Kidney glomerular epithelial cell (primary cell): Measurements from ENCODE around the gene IRGC.

Source experiments
- DNase-seq: peaks from one replicate; lab custom pipeline; 2025; lab: John Stamatoyannopoulos, UW

The IRGC gene

DNA sequence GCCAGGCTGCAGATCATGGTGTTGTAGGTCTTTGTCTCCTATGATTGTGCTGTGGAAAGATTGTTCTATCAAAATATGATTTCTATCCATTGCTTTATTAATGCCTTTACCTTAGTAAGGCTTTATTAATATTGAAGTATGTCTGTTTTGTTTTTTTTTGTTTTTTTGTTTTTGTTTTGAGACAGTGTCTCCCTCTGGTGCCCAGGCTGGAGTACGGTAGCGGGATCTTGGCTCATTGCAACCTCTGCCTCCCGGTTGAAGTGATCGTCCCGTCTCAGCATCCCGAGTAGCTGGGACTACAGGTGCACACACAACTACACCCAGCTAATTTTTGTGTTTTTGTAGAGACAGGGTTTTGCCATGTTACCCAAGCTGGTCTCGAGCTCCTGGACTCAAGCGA lies 7.7 kb downstream of the IRGC start:
- no peak for DNase-seq

DNA sequence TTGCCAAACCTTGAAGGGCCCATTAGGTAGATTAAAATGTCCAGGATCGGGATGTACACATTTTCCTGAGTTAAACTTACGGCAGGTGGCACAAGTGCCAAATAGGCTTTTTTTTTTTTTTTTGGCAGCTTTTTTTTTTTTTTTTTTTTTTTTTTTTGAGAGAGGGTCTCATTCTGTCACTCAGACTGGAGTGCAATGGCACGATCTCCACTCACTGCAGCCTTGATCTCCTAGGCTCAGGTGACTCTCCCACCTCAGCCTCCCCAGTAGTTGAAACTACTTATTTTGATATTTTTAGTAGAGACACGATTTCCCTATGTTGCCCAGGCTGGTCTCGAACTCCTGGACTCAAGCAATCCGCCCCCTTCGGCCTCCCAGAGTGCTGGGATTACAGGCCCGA lies 9.0 kb downstream of the IRGC start:
- DNase-seq = no peak

DNA sequence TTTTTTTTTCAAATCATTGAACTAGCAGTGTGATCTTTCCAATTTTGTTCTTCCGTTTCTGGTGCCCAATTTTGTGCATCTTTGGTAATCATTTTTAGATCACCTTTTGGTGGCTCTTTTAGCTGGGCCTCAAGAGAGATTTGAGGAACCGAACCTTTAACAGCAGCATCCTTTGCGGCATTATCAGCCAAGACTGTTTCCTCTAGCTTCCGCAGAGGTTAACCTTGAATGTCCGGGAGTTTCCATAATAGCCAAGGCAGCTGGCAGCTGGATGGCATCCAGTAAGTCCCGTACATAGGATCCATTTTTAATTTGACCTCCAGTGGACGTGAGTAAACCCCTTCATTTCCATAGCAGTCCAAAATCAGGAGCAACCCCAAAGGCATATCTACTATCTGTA lies 9.6 kb downstream of the IRGC start:
- DNase-seq = no peak

DNA sequence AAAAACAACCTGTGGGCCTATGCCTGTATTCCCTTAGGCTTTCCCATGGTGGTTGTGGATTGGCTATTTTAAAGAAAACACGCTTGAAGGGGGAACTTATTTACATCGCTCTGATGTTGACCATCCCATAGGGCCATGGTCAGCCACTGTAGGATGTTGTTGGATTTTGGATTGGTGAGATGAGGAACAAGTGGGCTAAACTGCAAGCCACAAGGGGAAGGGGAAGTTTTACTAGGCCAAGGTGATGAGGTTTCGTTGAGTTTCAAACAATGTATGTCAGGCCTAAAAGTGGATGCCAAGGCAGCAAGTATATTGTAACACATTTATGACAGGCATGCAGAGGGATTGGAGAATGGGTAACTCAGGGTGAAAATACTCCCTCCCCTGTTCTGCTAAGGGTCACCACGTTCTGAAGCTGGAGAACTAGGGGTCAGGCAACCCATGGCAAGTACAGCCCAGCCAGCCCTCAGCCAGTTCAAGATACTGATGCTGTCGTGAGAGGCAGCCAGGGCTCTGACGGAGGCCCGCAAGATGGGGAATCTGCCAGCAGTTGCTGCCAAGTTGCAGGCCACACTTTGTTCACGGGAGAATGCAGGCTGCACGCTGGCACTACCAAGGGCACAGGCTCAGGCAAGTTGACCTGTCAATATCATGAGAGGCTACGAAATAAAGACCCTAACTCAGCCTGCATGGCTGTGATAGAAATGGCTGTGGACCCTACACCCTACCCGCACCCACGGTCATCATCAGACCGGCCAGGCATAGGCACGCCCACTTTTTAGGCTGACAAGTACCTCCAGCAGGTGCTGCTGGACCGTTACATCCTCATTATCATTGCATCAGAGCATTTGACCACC lies 11.1 kb downstream of the IRGC start:
- DNase-seq = no peak

DNA sequence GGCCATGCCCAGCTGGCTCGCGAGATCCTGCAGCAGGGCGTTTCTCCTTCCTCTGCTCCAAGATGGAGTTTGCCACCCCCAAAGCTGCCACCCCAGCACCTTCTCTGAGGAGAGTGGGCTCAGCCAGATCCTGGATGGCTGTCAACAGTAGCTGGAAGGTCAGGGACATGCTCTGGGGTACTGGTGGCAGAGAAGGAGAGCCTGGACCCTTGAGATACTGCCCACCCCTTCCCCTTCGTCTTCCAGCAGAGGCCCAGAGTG lies 11.6 kb downstream of the IRGC start:
- no peak for DNase-seq

DNA sequence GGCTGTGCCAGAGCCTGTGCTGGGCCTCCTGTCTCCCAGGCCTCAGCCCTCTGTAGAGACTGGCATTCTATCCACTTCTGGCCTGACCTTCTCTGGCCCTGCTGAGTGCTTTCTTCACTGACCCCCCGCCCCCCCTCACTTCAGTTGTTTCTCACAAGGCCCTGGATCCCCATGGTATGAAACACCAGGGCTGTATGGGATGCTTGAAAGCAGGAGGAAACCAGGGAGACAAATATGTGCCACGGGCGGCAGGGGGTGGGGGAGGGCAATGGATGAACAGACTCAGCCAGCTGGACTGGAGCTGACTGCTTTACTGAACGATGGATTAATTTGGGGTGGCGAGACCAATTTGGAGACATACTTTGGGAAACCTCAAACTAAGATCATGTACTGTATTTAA lies 14.0 kb downstream of the IRGC start:
- no peak for DNase-seq

DNA sequence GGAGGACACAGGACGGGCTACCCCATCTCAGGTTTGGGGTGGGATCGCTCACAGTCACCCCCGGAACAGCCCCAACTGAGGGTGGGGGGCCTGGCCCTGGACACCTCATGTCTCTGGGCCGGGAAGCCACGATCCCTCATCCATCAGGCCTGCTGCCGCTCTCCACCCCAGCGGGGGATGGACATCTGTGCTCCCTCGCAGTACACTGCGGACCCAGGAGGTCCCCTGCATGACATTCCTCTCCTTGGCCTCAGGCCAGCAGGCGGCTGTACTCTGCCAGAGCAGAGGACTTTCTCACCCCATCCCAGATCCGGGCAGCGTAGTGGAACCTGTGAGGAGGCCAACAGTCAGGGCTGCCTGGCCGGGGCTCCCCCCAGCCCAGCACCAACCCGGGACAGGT lies 15.5 kb downstream of the IRGC start:
- no peak for DNase-seq

DNA sequence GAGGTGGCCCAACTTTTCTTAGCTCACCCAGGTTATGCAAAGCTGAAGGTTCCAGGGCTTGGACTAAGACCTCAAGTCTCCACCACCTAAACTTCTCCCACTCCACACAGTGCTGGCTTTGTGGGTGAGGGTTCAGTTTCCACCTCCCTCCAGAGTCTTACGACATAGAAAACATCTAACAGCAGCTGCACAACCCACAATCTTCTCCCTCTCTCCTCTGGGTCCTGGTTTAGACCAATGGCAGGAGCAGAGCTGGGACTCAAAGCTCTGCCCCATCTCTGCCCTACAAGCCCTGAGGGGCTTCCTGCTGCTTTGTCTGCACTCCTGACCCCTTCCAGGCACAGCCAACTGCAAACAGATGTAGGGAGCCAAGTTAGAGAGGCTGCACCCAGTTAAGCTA lies 16.0 kb downstream of the IRGC start:
- DNase-seq = no peak

DNA sequence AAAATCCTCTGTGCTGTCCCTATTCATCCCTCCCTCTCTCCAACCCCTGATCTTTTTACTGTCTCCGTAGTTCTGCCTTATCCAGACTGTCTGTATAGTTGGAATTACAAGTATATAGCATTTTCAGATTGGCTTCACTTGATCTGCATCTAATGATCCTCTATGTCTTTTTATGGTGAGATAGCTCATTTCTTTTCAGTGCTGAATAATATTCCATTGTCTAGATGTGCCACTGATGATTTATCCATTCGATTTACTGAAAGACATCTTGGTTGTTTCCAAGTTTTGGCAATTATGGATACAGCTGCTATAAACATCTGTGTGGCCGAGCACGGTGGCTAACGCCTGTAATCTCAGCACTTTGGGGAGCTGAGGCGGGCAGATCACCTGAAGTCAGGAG lies 19.1 kb downstream of the IRGC start:
- no peak for DNase-seq

DNA sequence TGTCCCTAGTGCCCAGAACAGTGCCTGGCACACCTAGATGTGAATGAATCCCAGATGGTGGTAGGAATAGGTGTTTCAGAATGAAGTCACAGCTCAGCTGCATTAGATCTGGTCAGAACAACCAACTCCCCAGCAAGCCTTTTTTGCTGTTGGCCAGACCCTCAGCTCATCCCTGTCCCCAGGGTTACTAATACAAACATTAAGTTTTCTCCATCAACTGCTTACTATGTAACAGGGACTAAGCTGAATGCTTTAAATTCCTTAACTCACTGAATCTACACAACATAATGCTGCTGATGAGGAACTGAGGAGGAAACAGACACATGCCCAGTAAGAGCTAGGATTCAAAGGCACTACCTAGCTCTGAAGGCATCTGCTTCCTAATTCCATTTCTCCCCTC lies 20.1 kb downstream of the IRGC start:
- DNase-seq = no peak

DNA sequence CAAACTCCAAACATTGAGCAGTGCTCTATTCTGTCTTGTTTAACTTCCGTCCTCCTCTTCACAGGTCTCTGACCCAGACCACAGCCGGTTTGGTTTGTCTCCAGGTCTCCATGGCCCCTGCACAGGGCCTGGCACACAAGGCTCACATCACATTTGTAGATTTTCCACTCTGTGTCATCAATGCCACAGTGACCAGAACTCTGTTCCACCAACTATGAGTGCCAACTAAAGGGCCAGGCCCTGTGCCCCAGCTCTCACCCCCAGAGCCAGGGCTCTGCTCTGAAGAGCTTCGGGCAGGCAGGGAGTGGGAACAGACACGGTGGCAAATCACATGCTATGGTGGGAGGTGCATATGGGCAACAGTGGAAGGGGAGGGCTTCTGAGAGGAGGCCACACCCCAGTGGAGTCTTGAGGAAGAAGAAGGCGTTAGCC lies 22.9 kb downstream of the IRGC start:
- DNase-seq = no peak

DNA sequence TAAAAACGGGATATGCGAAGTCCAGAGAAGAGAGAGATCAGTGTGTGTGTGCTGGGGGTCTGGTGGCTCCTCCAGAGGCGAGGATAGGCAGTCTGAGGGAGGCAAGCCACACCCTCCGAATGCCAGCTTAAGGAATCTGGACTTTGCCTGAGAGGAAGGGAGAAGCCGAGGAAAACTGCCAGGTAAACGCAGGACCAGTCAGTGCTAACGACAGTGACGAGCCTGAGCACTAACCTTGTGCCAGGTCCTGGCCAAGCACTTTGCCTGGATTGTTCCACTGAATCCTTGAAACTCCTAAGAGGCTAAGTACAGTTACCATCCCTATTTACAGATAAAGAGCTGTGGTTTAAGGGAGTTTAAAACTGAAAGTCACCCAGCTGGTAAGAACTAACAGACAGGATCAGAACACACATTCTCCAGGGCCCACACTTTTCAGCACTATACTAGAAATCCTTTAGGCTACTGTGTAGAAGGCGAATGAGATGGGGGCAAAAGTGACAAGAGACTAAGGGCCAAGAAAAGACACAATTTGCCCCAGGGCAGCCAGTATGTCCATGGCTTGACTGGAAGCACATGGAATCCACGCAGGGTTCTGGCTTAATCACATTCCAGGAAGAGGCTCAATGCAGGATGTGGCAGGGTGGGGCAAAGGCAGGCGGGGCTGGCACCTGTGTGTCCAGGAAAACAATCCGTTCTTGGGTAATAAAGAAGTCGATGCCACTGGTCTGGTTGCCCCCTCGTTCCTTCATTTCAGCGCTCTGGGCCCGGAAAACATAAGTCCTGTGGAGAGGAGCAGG lies 23.8 kb downstream of the IRGC start:
- DNase-seq = no peak

DNA sequence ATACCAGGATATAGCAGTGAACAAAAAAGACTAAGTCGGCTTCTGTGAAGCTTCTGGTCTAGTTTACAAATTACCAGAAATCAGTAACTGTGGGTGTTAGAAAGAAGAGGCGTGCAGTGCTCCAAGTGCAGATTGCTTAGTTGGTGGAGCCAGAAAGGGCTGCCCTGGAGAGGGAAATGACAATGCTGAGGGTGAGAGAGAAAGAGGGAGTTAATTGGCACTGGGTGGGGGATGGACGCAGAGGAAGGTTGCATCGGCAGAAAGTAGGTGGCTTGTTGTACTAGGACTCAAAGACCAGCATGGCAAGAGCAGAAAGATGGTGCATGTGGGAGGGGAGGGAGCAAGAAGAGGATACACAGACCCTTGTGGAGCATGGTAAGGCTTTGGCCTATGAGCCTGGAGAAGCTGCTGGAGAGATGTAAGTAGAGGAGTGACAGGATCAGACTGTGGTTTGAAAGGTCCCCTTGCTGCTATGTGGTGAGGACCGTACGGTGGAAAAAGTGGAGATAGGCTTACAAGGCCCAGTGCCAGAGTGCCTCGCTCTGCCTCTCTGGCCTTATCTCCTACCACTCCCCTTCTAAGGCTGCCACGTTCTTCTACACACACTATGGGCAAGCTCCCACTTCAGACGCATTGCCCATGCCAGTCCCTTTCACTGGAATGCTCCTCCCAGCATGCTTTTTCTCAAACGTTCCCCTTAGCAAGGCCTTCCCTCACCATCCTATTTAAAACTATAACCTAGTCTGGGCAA lies 25.4 kb downstream of the IRGC start:
- DNase-seq = no peak

DNA sequence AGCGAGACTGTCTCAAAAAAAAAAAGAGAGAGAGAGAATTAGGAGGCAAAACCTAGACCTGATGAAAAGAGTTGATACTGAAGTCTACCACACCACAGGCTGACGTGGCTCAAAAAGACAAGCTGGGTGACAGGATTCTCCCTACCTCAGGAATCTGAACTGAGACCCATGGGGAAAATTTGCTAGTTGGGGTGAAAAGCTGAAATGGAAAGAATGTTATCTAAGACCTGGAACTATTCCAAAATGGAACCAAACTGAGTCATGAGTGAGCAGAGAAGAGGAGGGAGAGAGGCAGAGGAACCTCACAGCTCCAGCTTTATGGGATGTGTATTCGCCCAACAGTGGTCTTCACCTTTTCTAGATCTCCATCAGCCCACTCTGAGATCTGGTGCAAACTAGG lies 27.2 kb downstream of the IRGC start:
- DNase-seq = no peak

DNA sequence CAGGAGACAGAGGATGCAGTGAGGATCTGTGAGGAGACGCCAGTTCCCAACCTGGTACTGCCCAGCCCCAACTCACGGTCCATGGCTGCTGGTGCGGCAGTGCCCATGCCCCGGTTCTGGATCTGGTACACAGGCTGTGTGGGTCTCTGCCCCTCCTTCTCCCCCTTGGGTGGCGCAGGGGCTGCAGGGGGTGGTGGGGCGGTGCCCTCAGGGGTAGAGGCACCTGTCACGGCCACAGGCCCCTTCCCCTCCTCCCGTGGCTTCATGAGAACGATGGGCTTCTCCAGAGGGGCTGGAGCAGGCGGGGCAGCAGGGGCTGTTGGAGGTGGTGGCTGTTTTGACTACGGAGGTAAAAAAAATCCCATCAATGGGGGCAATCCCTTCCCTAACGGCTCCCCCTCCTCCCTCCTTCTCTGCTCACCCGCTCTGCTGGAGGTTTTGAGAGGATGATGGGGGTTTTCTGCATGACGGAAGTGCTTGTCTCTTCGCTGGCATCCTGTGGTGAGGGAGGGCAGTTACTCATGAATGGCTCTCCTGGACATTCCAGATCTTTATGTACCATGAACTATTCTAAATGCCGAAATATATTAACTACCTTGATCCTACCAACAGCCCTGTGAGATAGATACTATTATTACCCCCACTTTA lies 31.8 kb downstream of the IRGC start:
- DNase-seq = no peak

DNA sequence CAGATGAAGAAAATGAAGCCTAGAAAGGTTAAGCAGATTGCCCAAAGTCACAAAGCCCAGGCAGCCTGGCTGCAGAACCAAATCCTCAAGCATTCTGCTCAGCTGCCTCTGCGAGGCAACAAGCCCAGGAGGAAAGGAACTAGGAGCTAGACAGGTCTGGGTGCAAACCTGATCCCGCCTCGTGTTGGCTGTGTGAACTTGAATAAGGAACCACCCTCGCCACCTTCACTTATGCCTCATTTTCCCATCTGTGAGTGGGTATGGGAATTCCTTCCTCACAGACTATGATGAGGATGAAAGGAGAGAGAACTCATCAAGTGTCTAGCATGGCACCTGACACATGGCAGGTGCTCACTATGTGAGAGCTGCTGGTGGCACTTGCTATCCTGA lies 32.3 kb downstream of the IRGC start:
- no peak for DNase-seq

DNA sequence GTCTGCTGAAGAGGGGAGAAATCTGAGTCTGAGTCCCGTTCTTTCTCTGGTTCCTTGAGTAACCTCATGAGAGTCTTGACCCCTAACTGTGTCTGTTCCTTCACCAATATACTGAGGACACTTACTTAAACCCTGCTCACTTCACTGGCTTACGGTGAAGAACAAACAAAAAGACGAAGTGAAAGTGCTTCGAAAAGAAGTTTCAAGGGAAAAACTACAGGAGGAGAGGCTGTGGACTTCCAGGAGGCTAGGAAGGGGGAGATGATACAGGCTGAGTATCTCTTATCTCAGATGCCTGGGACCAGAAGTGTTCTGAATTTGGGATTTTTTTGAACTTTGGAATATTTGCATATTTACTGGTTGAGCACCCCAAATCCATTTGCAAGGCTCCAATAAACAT lies 32.8 kb downstream of the IRGC start:
- no peak for DNase-seq

DNA sequence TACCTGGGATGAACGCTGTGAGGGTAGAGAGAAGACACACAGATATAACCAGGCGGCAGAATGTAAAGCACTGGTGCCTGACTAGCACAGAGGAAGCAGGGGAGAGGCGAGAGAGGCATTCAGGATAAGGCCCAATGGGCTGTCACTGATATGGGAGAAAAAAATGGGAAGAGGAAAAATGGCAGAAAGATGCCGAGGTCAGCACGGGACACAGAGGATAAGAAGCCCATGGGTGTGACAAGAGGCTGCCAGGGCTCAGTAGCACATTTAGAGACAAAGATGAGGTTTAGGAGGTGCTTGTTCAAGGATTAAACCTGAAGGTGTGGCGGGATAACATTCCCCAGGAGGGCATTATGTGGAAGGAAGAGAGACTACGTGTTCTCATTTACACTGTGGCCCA lies 33.3 kb downstream of the IRGC start:
- no peak for DNase-seq

DNA sequence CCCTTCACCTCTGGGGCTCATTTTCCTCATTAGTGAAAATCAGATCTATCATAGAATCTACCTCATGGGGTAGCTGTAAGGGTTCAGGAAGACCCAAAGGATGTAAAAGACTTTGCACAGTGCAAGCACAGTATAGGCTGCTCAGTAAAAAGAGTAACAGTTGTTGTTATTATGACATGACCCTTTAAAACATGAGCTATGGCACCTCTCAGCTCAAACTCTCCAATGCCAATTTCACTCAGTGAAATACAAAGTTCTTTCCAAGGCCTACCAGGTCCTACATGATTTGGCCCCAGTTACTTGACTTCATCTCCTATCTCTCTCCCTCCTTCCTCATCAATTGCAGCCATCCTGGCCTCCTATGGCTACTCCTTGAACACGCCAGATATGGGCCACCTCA lies 34.0 kb downstream of the IRGC start:
- no peak for DNase-seq

DNA sequence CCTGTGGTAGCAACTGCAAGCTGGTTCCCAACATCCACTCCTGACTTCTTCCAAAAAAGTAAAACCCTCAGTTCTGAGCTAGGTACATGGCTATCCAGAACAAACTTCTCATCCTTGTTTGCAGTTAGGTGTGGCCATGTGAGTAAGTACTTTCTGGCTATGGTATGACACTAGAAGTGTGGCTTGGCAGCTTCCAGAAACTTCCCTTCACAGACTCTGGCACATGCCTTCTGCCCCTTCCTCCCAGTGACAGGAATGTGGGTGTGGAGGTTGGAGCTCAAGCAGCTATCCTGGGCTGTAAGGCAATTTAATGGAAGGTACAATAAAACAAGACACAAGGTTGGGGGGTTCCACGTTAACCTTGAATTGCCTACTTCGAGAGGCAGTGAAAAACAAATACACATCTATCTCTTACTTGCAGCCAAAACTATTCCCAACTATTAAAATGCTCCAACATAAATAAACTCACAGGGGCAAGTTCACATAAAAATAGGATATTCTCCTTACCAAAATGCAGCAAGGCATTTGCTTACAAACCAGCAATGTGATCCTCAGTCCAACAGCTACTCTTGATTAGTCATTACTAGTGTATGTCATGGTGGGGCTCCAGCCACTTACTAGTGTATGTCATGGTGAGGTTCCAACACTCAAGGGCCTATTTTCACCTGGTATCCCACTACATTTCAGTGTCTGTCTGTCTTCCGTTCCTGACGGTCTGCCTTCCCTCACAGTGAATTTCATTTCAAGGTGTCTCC lies 35.8 kb downstream of the IRGC start:
- no peak for DNase-seq

DNA sequence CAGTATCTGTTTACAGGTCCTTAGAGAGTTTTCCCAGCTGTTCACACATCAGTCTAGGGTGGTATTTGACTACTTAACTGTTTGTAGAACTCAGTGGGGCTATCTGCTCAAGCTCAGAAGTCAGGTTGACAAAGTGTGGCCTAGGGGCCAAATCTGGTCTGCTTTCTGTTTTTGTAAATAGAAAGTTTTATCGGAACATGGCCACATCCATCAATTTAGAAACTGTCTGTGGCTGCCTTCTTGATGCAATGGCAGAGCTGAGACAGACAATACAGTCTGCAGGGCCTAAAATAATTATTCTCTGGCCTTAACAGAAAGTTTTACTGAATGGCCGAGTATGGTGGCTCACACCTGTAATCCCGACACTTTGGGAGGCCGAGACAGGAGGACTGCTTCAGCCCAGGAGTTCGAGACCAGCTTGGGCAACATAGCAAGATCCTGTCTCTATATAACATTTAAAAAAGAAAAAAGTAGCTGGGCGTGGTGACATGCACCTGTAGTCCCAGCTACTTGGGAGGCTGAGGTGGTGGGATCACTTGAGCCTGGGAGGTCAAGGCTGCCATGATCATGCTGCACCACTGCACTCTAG lies 36.5 kb downstream of the IRGC start:
- DNase-seq = no peak

DNA sequence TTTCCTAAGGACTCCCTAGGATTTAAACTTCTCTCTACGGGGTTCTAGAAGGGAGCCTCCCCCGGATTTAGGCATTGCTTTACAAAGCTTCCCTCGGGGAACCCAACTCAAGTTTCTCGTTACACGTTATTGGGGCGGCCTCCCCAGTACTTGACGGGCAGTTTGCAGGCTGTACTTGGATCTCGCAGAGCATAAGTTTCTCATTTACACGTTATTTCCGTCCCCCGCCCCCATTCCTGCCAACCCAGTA lies 38.3 kb downstream of the IRGC start:
- DNase-seq = no peak
